Activated CD4-positive, alpha-beta T cell treated with anti-CD3 and anti-CD28 coated beads, Interleukin-2, amount 50 U/mL, for 48 hours (primary cell): Measurements from ENCODE around the gene SLC6A3.
"Not testable (repeated sequence)": the region's sequence is repeated elsewhere in the genome, so short reads cannot be mapped to it uniquely, and the experiment has no call there.

Source experiments
- DNase-seq, 2 experiments: peaks; one replicate each; pipeline ENCODE4 v3.0.0-alpha.2; 2020

Gene SLC6A3

DNA sequence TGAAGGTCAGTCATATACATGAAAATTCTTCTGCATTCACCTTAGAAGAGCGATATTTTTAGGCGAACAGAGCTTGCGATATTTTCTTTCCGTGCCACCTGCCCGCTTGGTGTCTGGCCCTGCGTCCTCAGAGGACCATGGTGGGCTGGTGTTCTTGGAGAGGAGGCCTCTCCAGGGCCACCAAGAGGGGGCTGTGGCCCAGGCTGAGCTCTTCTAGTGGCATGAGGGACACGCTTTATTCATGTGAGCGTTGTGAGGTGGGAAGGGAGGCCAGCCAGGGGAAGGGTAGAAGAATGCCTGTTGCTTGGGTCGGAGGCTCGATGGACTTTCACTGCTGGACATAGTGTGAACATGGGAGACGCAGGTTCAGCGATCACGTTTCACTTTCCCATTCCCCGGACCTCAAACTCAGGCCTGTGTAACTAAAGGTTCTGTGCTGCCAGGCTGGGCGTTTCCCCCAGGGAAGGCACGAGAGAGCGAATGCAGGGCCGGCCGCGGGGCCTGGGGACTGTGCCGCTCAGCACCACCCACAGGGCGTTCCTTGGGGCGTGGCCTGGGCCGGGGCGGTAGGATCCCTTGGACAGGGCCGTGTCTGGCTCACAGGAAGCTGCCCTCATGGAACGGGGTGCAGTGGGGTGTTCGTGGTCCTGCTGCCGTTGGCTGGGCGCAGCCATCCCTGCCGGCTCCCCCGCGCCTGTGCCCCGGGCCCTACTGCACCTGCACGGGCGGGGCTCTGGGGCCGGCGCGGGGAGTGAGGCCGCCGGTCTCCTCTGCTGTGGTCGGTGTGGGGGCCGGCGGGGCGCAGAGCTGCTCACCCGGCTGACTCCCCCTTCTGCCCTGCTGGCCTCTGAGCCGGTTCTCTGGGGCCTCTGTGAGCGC lies 59.6 kb downstream of the SLC6A3 start:
- DNase-seq = peak; percentile 93 to 95

DNA sequence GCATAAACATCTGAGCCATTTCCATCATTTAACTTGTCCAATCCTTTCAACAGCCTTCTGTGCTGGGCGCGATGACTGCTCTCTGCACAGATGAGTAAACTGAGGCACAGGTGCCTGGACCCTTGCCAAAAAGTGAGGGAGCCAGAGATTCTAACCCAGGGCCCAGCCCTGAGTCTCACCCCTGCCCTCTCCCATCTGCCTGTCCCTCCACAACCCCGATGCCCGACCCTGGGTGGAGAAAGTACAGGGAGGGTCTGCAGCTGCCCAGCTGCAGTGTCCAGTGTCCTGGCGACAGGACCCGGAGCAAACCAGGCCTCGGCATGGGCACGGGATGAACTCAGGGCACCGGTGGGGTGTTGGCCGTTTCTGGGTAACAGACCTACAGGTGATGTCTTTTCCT lies 60.7 kb downstream of the SLC6A3 start:
- no peak for DNase-seq

DNA sequence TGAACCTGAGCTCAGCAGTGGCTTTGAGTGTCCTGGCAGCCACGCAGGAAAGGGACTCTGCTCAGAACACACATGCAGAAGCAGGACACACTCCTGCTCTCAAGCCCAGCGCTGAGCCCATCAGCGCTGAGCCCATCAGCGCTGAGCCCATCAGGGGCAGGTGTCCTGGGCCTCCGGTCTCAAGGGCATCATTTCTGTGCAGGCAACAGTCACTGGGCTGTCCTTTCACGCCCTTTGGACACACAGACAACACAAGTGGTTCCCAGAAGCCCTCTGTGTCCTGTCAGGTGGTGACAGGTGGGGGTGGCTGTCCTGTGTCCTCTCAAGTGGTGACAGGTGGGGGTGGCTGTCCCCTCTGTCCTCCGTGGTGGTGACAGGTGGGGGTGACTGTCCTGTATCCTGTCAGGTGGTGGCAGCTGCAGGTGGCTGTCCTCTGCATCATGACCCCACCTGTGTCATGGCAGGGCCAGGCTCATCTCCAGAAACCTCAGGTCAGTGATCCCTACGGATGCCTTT lies 61.3 kb downstream of the SLC6A3 start:
- DNase-seq = no peak

DNA sequence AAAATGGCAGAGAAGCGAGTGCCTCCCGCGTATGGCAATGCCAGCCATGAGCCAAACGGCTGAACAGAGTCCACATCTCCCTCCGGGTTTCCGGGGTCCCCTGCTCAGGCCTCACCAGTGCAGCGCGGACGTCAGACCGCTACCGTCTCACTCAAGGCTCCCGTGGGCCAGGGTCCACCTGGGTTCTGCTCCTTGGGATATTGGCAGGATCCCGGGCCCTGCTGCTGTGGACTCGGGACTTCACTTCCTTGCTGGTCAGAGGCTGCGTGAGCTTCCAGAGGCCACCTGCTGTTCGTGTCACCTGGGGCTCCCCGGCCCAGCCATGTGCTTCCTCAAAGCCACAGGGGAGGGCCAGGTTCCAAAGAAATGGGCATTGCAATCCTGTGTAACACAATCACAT lies 61.9 kb downstream of the SLC6A3 start:
- no peak for DNase-seq

DNA sequence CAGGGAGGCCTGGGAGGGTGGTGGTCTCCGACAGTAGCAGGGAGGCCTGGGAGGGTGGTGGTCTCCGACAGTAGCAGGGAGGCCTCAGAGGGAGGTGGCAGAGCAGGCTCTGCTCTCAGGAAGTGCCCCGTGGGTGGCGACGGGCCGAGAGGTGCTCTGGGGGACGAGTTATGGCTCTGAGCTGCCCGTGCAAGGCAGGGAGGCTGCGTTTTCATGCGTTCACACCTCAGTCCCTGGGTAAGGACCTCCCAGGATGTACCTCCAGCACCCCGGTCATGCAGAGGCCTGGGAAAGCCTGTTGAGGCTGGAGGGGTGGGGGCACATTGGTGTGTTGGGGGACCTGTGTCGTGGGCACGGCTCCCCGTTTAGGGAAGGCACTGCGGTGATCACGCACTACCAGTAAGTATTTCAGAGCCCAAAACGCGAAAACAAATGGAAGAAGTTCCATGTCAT lies 63.0 kb downstream of the SLC6A3 start:
- no peak for DNase-seq

DNA sequence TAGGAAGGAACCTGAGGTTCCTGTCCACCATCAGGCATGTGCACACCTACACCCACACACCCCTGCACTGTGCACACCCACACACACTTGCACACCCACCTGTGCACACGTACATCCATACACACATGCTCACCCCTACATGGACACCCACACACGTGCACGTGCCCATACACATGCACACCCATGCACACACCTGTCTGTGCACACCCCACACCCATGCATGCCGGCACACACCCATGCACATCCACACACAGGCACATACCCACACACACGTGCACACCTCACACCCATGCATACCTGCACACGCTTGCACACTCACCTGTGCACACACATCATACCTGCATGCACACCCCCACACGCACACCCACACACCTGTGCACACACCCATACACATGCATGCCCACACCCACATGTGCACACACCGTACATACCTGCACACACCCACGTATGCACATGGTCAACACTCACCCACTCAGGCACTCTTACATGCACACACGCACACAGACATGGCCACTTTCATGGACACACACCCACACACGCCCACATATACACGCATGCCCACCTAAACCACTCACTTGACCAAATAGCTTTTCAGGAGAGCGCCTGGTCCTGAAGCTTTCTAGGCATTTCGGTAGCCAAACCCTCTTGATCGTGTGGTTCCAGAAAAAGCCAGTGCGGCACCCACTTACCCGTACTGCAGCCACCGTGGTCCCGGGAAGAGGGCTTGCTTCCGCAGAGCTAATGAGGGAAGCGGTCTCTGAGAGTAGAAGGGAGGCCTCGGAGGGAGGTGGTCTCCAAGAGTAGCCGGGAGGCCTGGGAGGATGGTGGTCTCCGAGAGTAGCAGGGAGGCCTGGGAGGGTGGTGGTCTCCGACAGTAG lies 63.6 kb downstream of the SLC6A3 start:
- DNase-seq = no peak

DNA sequence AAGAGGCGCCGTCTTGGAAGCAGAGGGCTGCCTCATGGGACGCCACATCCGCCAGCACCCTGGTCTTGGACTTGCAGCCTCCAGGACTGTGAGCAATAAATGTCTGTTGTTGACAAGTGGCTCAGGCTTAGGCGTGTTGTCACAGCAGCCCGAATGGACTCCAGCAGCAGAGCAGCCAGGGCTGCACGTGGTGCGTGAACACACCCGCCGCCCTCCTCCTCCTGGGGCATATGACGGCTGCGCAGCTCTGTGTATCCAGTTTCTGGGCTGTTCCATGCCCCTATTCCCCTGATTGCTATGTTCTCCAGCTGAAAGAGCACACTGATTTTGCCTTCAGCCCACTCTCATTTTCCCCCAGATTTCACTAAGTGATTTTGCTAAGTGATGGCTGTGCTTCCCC lies 64.3 kb downstream of the SLC6A3 start:
- no peak for DNase-seq

DNA sequence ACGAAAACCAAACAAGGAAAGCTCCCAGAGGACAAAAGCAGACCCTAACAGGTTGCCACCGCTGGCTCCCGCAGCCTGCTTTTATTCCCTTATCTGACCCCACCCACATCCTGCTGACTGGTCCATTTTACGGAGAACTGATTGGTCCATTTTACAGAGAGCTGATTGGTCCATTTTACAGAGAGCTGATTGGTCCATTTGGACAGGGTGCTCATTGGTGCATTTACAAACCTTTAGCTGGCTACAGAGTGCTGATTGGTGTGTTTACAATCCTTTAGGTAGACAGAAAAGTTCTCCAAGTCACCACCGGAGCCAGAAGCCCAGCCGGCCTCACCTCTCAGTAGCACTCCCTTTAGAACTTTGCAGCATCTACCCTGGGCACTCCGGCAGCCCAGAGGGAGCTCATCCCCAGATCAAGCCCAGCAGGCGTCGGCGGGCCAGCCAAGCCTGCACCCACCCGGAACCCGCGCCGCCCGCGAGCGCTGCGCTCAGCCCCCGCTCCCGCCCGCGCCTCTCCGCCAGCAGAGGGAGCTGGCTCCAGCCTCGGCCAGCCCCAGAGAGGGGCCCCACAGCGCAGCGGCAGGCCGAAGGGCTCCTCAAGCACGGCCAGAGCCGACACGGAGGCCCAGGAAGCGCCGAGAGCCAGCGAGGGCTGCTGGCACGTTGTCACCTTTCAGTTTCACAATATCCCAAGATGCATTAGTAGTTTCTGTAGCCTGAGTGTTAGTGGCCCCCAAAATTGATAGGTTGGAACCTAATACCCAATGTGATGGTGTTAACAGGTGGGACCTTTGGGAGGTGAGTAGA lies 65.0 kb downstream of the SLC6A3 start:
- peak; percentile 45 to 50 for DNase-seq

DNA sequence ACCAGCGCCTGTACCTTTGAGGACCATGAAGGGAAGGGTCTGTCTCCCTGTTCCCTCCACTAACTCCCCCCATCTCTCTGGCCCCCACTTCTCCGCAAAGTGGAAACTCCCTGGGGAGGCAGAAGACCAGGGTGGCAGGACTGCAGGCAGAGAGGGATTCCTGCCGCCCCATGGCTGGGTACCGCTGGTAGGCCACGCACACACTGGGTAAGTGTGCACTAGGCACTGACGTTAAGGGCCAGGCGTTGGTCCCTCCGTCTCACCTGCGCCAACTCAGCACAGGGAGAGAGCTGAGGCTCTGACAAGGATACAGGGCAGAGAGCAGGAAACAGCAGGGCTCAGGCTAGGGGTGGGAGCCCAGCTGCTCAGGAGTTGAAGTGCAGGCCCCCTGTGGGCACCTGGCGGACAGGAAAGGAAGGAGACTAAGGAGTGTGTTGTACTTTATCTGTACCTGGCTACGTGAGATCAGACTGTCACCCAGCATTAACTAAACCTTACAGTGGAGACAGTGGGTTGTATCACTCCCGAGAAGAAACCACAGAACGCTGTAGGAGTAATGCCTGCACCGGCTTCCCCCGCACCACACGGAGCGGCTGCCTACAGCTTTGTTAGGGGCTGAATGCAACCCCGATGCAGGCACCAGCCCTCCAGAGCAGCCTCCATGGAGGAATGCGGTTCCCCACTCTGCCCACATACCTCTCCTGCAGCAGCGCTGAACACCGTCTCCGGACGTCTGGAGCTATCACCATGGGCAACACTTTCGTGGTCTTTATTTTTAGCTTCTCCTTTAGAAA lies 66.2 kb downstream of the SLC6A3 start:
- no peak for DNase-seq

DNA sequence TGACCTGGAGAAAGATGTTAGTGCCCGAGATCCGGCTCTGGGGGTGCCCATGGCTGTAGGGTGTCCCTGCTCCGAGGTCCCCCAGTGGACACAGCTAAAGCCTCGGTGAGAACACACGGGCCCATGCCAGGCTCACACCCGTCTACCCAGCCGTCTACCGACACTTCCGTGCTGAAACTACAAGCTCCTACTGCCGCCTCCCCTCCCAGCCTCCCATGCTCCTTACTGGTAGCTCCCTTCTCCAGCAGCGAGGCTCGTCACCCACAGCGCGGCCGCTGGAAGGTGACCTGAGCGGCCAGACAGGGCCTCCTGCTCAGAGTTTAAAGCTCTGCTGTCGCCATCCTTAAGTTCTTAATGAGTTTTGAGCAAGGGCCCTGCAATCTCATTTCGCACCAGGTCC lies 67.1 kb downstream of the SLC6A3 start:
- DNase-seq = no peak

DNA sequence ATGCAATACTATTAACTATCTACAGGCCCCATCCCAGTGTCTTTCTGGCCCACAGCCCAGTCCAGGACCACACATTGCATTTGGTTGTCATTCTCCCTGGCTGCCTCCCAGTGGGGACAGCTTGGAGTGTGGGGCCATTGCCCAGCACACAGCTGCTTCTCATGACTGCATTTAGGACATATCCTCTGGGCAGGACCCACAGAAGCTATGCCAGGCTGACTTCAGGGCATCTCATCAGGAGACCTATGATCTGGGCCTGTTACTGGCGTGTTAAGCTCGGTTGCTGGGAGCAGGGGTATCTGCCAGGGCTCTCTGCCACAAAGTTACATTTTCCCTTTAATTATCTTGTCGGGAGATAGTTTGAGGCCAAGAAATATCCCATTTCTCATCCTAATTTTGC lies 68.3 kb downstream of the SLC6A3 start:
- DNase-seq = no peak

DNA sequence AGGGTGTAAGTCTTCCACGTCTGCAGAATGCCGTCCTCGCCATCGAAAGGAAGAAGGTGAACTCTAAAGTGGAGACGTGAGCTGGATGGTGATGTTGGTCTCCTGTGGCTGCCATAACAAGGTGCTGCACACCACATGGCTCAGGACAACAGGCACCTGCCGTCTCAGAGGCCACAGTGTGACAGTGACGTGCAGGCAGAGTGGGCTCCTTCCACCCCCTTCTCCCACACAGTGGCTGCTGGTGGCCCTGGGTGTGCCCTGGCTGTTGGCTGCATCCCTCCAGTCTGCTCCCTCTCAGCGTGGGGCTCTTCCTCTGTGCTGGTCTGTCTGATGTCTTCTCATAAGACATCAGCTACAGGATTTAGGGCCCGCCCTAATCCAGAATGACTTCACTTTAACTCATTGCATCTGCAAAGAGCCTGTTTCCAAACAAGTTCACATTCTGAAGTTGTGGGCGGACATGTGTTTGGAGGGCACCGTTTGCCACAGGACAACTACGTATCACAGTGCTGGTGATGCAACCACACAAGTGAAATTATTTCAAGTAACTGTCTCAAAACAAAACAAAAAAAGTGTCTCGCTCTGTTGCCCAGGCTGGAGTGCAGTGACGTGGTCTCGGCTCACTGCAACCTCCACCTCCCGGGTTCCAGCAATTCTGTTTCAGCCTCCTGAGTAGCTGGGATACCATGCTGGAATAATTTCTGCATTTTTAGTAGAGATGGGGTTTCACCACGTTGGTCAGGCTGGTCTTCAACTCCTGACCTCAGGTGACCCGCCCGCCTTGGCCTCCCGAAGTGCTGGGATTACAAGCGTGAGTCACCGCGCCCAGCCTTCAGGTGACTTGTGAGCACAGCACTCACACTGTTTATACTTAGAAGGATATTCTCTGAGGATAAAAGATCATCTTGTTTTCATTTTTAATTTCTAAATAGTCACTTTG lies 69.1 kb downstream of the SLC6A3 start:
- no peak for DNase-seq

DNA sequence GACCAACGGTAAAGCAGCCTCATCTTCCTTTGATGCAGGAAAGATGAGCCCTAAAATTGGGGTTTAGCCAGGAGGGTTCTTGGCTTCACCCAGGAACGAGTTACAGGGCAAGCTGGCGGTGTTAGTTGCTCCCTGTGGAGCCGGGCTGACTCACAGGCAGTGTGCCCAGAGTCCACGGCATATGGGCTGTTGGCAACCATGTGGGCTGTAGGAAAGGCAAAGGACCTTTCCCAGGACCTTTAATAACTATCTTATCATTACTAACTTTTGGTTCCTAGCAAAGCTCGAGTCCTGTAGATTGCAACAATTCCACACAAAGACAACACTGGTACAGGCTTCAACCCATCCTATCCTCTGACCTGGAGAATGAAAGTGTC lies 70.6 kb downstream of the SLC6A3 start:
- DNase-seq = no peak

DNA sequence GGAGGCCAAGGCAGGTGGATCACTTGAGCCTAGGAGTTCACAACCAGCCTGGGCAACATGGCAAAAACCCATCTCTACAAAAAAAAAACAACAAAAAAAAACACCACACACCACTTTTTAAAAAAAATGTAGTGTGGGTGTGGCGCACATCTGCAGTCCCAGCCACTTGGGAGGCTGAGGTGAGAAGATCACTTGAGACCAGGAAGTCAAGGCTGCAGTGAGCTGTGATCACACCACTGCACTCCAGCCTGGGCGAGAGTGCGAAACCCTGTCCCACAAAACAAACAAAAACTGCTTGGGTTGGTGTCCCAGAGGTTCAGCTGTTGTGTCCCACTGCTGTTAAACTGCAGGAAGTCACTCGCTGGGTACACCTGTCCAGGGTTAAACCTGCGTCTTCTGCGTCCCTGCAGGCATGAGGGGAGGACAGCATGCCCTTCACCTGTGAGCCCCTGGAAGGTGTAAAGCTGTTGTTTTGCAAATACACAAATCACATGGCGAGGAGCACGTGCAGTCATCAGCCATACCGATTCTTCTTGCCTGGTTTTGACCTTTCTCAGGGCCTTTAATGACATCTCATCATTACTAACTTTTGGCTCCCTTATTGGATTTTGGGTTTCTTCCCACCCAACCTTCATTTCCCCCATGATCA lies 71.1 kb downstream of the SLC6A3 start:
- DNase-seq = no peak

DNA sequence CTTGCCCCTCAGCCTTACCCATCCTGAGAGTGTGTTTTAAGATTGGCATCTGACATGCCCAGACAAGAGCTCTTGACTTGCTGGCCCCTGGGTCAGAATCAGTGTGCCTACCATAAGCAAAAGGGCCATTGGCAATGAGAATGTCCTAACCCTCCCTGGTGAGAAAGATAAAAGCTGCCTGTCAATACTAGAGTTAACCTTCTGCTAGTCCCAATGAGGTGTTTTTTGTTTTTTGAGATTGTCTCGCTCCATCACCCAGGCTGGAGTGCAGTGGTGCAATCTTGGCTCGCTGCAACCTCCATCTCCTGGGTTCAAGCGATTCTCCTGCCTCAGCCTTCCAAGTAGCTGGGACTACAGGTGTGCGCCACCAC lies 73.3 kb downstream of the SLC6A3 start:
- DNase-seq = not testable (repeated sequence)

DNA sequence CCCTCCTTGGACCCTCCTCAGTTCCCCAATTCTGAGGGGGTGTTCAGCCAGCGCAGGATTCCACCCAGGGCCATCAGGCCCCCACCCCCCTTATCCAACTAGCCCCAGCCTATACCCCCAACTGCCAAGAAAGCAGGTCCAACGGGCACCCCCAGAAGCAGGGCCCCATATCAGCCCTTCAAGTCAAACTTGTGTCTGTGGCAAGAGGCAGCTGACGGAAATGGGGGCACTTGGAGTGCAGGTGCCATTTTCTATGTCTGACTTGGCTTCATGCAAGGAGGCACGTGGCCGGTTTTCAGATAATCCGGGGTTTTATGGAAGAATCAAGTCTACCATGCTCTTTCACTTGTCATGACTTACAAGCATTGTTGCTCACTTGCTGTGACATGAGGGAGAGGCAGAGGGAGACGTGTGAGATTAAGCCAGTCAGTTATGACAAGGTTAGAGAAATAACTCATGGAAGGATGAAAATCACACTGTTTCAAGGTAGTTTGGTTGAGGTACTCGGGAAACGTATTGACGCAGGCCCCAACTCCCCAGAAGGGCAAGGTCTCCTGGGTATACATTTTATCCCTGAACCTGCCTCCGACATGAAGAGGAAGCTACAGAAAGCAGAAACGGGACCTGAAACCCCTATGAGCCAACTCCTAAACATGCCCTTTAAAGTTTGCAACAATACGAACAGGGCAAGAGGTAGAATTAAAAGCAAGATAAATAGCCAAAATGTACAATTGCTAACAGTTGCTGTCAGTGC lies 73.8 kb downstream of the SLC6A3 start:
- DNase-seq = no peak

DNA sequence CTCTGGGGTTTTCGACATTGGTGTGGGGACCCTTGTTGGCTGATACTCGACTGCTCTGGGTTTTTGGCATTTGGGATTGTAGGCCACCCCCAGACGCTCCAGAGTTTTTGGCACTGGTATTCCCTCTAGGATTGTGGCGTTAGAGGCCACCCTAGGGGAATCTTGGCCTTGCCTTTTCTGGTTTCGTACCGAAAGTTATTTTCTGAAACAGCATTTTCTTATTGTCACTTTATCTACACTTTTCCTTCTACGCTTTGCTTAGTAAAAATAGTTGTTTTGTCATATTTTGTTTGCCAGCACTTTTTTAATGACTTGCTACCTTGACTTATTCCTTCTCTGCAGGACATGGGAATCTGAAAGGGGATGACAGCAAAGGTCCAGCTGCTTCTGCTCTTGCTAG lies 75.2 kb downstream of the SLC6A3 start:
- DNase-seq = no peak

DNA sequence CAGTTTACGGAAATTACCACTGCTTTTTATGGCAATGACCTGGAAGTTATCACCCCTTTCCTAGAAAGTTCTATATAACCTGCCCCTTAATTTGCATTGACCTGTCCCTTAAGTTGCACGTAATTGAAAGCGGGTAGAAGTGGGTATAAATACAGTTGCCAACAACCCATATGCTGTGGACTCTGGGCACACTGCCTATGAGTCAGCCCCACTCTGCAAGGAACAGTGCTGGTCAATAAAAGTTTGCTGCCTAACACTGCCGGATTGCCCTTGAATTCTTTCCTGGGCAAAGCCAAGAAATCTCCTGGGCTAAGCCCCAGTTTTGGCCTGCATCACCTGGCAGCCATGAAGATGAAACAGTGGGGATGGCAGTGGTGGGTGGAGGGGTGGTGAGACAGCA lies 76.5 kb downstream of the SLC6A3 start:
- DNase-seq = no peak

DNA sequence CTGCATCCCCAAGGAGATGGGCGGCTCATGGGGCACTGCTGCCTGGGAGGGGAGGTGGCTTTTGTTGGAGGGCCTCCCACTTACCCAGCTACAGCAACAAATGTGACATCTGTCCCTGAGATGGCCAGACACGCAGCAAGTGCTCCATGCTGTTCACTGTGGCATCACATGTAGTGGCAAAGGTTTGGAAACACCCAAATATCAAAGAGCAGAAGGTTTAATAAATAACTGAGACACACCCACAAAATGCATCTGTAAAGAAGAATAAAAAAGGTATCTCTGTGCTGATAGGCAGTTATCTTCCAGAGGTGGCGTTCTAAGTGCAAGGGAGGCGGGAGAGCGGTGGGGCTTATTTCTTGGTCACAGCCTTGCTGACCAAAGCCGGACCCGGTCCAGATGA lies 77.0 kb downstream of the SLC6A3 start:
- DNase-seq = no peak

DNA sequence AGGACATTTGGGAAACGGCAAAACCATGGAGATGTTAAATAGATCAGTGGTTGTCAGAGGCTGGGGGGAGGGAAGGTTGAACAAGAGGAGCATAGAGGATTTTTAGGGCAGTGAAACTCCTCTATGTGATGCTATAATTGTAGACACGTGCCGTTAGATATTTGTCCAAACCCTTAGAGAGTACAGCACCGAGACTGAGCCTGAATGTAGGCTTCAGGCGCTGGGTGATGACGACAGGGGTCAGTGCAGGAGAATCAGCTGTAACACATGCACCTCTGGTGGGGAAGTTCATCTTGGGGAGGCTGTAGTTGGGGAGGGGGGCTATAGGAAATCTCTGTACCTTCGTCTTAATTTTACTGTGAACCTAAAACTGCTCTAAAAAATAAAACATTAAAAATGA lies 78.1 kb downstream of the SLC6A3 start:
- no peak for DNase-seq
